PFSK-1 (cell line): ENCODE results near the gene SNX30.

Experiments
- FOXP2 ChIP-seq: optimal IDR thresholded peaks from 2 replicates; pipeline ENCODE3; 2011; ENCODE audit warnings: borderline replicate concordance, control low read depth, inconsistent platforms; ENCODE audit not compliant: insufficient read depth; ENCODE audit errors: extremely low read length, extremely low read depth
- POLR2AphosphoS5 ChIP-seq: IDR thresholded peaks from 2 replicates; pipeline ENCODE4 v1.6.1; 2012; ENCODE audit warnings: low read depth, mild to moderate bottlenecking, control low read depth, low read length, moderate library complexity
- REST ChIP-seq, 2 experiments: IDR thresholded peaks; 2 replicates each; pipeline versions ENCODE4 v1.6.1 to v1.8.0; 2011 to 2012; ENCODE audit warnings: low read depth in 2 of 2, low read length in 2 of 2, control low read depth in 1 of 2, inconsistent platforms in 1 of 2, mild to moderate bottlenecking in 1 of 2, moderate library complexity in 1 of 2; ENCODE audit not compliant: insufficient read depth in 1 of 2
- SIN3A ChIP-seq: IDR thresholded peaks from 2 replicates; pipeline ENCODE4 v1.6.1; 2012; ENCODE audit warnings: mild to moderate bottlenecking, low read length, moderate library complexity, borderline replicate concordance; ENCODE audit not compliant: insufficient read depth
- TAF1 ChIP-seq: IDR thresholded peaks from 2 replicates; pipeline ENCODE4 v1.6.1; 2012; ENCODE audit warnings: low read length, control low read depth, borderline replicate concordance; ENCODE audit not compliant: insufficient read depth

Gene SNX30

GRCh38 chr9:112860451-112860850, 109.9 kb downstream of the SNX30 start:
- TF ChIP-seq TAF1 (no peak), REST (IDR thresholded peaks at IDR 0.05; ENCODE audit: insufficient read depth in 1 of 2, low read depth in 2 of 2, low read length in 2 of 2) (no peak), POLR2AphosphoS5 (no peak), FOXP2 (no peak)

GRCh38 chr9:112861155-112861554, 110.6 kb downstream of the SNX30 start:
- TF ChIP-seq FOXP2 (no peak), TAF1 (no peak), REST (IDR thresholded peaks at IDR 0.05; ENCODE audit: insufficient read depth in 1 of 2, low read depth in 2 of 2, low read length in 2 of 2) (no peak)

GRCh38 chr9:112861638-112862555, 111.3 kb downstream of the SNX30 start:
- TF ChIP-seq REST (IDR thresholded peaks at IDR 0.05; ENCODE audit: insufficient read depth in 1 of 2, low read depth in 2 of 2, low read length in 2 of 2) (no peak), FOXP2 (no peak), TAF1 (no peak), SIN3A (no peak), POLR2AphosphoS5 (no peak)

GRCh38 chr9:112863214-112863613, 112.7 kb downstream of the SNX30 start:
- no peak for TF ChIP-seq SIN3A
- no peak for TF ChIP-seq REST (IDR thresholded peaks at IDR 0.05; ENCODE audit: insufficient read depth in 1 of 2, low read depth in 2 of 2, low read length in 2 of 2)
- TF ChIP-seq TAF1, result no peak
- TF ChIP-seq POLR2AphosphoS5, result no peak
- TF ChIP-seq FOXP2, result no peak

GRCh38 chr9:112863746-112864145, 113.2 kb downstream of the SNX30 start:
- TF ChIP-seq REST (IDR thresholded peaks at IDR 0.05; ENCODE audit: insufficient read depth in 1 of 2, low read depth in 2 of 2, low read length in 2 of 2) (no peak), TAF1 (no peak), SIN3A (no peak), FOXP2 (no peak), POLR2AphosphoS5 (no peak)
